ENCODE data around the gene BTNL9. TPM values are rescaled to one million over a fixed set of nuclear protein-coding genes. Genes with fewer than 3 reads are reported as not detected.

BTNL9 gene
- total and polyA plus RNA-seq, 2 of the 4 experiments (the other 2 are of a cell fraction), result not detected

GRCh38 chr5:181076920-181077319, 36.9 kb downstream of the BTNL9 start:
- no peaks in the 10 kb centered on the region for H3K79me1 ChIP-seq (ENCODE audit: low read depth in 1 of 2, low read length in 2 of 2)
- no peak overlapping the region for H3K4me3 ChIP-seq (ENCODE audit: insufficient read depth, low read depth, low read length)
- no peak overlapping the region for H2AK5ac ChIP-seq (ENCODE audit: low read depth, low read length)
- no peak for DNase-seq
- H3K4ac ChIP-seq (ENCODE audit: low read depth, low read length), result no peak overlapping the region
- no peak overlapping the region for H3K23ac ChIP-seq (ENCODE audit: low read depth, low read length)
- no peak overlapping the region for H3K4me2 ChIP-seq (ENCODE audit: low read depth, low read length)
- no peak overlapping the region for H2AK9ac ChIP-seq (replicated peaks; ENCODE audit: low read depth, low read length, poor library complexity)
- no peaks in the 10 kb centered on the region for H3K36me3 ChIP-seq (ENCODE audit: control insufficient read depth, insufficient read depth, low read length)
- BruUV-seq (replicated peaks), result no TSS peak
- no peak overlapping the region for H2BK5ac ChIP-seq (ENCODE audit: low read depth, low read length, poor library complexity, severe bottlenecking)
- no peak overlapping the region for H2AFZ ChIP-seq (replicated peaks; ENCODE audit: low read length, poor library complexity)
- intact Hi-C loops (cut with micrococcal nuclease), result no loop called here
- no peak overlapping the region for H2BK120ac ChIP-seq (ENCODE audit: low read depth, low read length)
- no peak overlapping the region for H2BK20ac ChIP-seq (ENCODE audit: low read depth, low read length)
- no peak overlapping the region for H3K56ac ChIP-seq (ENCODE audit: extremely low read depth, insufficient read depth, low read length)
- H4K8ac ChIP-seq (ENCODE audit: low read depth in 2 of 2, low read length in 2 of 2), result no peak overlapping the region
- no peak for TF ChIP-seq MXI1 (IDR thresholded peaks at IDR 0.05; ENCODE audit: borderline replicate concordance, low read depth, low read length)
- TF ChIP-seq POLR2A (IDR thresholded peaks at IDR 0.05; ENCODE audit: low read depth, low read length), result no peak
- TF ChIP-seq NFE2L2 (IDR thresholded peaks at IDR 0.05; ENCODE audit: low read depth, low read length), result no peak
- TF ChIP-seq BHLHE40 (IDR thresholded peaks at IDR 0.05; ENCODE audit: low read depth, low read length), result no peak
- no peak for TF ChIP-seq CEBPB (IDR thresholded peaks at IDR 0.05; ENCODE audit: low read depth, low read length)
- no peak for TF ChIP-seq MAFK (IDR thresholded peaks at IDR 0.05; ENCODE audit: low read depth, low read length)
- TF ChIP-seq RCOR1 (IDR thresholded peaks at IDR 0.05; ENCODE audit: insufficient replicate concordance, low read length), result no peak
- TF ChIP-seq CHD1 (IDR thresholded peaks at IDR 0.05; ENCODE audit: low read depth, low read length), result no peak
- TF ChIP-seq FOS (IDR thresholded peaks at IDR 0.05; ENCODE audit: low read depth, low read length), result no peak
- no peak for TF ChIP-seq SMC3 (IDR thresholded peaks at IDR 0.05; ENCODE audit: low read depth, low read length)
- H3K9ac ChIP-seq (ENCODE audit: low read depth, low read length), result no peak overlapping the region
- no peaks in the 10 kb centered on the region for H3K27me3 ChIP-seq (ENCODE audit: control insufficient read depth, insufficient read depth, low read length)
- H4K5ac ChIP-seq (ENCODE audit: low read depth, low read length), result no peak overlapping the region
- dilution Hi-C loops (cut with HindIII; ENCODE audit: low sequenced_read_pairs, unreplicated experiment), result no loop called here
- no peaks in the 10 kb centered on the region for H4K20me1 ChIP-seq (ENCODE audit: insufficient read depth, low read length)
- no peaks in the 10 kb centered on the region for H3K9me1 ChIP-seq (ENCODE audit: insufficient read depth, low read length)
- no peak overlapping the region for H3K18ac ChIP-seq (ENCODE audit: low read depth, low read length)
- H4K91ac ChIP-seq (ENCODE audit: insufficient read depth, low read depth, low read length), result no peak overlapping the region
- no peak overlapping the region for H3K14ac ChIP-seq (replicated peaks; ENCODE audit: low read depth, low read length)
- in situ Hi-C loops (cut with MboI; ENCODE audit: low sequenced_read_pairs), result no loop called here
- H3K27ac ChIP-seq (ENCODE audit: insufficient read depth, low read length), result no peak overlapping the region
- no peak for ATAC-seq (ENCODE audit: low read depth)
- no peak overlapping the region for H2BK15ac ChIP-seq (ENCODE audit: low read depth, low read length)
- CTCF ChIA-PET, result no interaction called here
- no peaks in the 10 kb centered on the region for H3K4me1 ChIP-seq (ENCODE audit: control insufficient read depth, insufficient read depth, low read length)
- H3K9me3 ChIP-seq (ENCODE audit: control insufficient read depth, insufficient read depth, low read length), result peaks cover 3% of the 10 kb centered on the region; the same call in 1 of the 2 replicates
- POLR2A ChIA-PET (ENCODE audit: unreplicated experiment), result no interaction called here
